ENCODE data around the gene ZSWIM5. TPM values are rescaled to one million over a fixed set of nuclear protein-coding genes. Genes with fewer than 3 reads are reported as not detected.
"Not testable (repeated sequence)": the region's sequence is repeated elsewhere in the genome, so short reads cannot be mapped to it uniquely, and the experiment has no call there.

The ZSWIM5 gene
- polyA plus RNA-seq, result under 1 TPM in 2 of 3 donors, not detected in 1; 0.16 to 0.17 TPM

- H3K4me3 Mint-ChIP-seq, result peak within 1 kb of the TSS; percentile 94 to 96 (median 95)
- H3K36me3 Mint-ChIP-seq, result no peaks in the 10 kb centered on the region
- peaks cover 22 to 30% of the 10 kb centered on the region in 2 donors for H3K4me1 Mint-ChIP-seq
- peak within 1 kb of the TSS; percentile 72 to 91 (median 88) for H3K27ac Mint-ChIP-seq
- peaks cover 1 to 10% (median 7%) of the 10 kb centered on the region in 3 donors for H3K27me3 Mint-ChIP-seq (ENCODE audit: low read depth in 3 of 3)
- H3K9me3 Mint-ChIP-seq, result no peaks in the 10 kb centered on the region
- peak; percentile 71 to 79 (median 72) for DNase-seq
These were observed at the start of gene ZSWIM5 for GRCh38 chr1:45205910-45206721. Gene ZSWIM5, minus strand, starts transcription at chr1:45206605. Its CDS starts 255 bp downstream, at chr1:45206350.

GRCh38 chr1:45254490-45254889, 48.1 kb upstream of the ZSWIM5 start:
- Mint-ChIP-seq H3K4me3 (no peak overlapping the region), H3K27me3 (ENCODE audit: low read depth in 3 of 3) (peaks cover 1 to 11% (median 6%) of the 10 kb centered on the region in 3 donors), H3K27ac (no peak overlapping the region), H3K36me3 (peaks cover 5 to 12% (median 8%) of the 10 kb centered on the region in 3 donors), H3K9me3 (peaks cover 9 to 24% (median 14%) of the 10 kb centered on the region in 6 donors), H3K4me1 (no peaks in the 10 kb centered on the region)
- no peak for DNase-seq

DNA sequence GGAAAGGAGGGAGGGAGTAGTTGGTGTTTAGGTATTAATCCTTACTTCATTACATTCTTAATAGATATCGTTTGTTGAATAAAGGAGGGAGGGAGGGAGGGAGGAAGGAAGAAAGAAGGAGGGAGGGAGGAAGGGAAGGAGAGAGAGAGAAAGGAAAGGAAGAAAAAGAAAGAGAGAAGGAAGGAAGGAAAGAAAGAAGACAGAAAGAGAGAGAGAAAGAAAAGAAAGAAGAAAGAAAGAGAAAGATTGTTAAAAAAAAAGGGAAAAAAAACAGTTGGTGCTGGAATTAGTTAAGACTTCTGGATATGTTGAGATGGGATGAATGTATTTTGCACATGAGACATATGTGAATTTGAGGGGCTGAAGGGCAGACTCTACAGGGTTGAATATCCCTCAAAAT, 44.1 kb upstream of the ZSWIM5 start:
- H3K27ac Mint-ChIP-seq, result no peak overlapping the region
- peaks cover 0 to 3% (median 0%) of the 10 kb centered on the region in 6 donors for H3K9me3 Mint-ChIP-seq
- no peaks in the 10 kb centered on the region for H3K4me1 Mint-ChIP-seq
- no peak overlapping the region for H3K4me3 Mint-ChIP-seq
- no peaks in the 10 kb centered on the region for H3K36me3 Mint-ChIP-seq
- peaks cover 0 to 11% (median 4%) of the 10 kb centered on the region in 3 donors for H3K27me3 Mint-ChIP-seq (ENCODE audit: low read depth in 3 of 3)
- DNase-seq, result no peak

- not testable (repeated sequence) for H3K27ac Mint-ChIP-seq; H3K9me3 Mint-ChIP-seq; DNase-seq; H3K36me3 Mint-ChIP-seq; H3K4me1 Mint-ChIP-seq; H3K27me3 Mint-ChIP-seq (ENCODE audit: low read depth in 3 of 3); H3K4me3 Mint-ChIP-seq
These were observed 41.6 kb upstream of the ZSWIM5 start for GRCh38 chr1:45248004-45248403.

DNA sequence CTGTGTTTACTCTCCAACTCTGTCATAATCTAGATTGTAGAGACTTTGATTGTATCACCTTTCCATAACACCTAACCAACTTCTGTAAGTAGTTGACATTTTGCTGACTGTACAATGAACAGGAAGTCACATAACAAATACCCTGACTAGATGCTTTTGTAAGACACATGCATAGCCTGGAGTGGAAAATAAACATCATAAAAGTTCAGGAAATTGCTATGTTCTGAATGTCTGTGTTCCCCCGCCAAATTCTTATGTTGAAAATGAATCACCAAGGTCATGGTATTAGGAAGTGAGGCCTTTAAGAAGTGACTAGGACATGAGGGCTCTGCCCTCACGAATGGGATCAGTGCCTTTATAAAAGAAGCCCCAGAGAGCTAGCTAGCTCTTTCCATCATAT, 40.4 kb upstream of the ZSWIM5 start:
- peaks cover 0 to 2% (median 0%) of the 10 kb centered on the region in 6 donors for H3K9me3 Mint-ChIP-seq
- peaks cover 0 to 3% (median 0%) of the 10 kb centered on the region in 3 donors for H3K36me3 Mint-ChIP-seq
- no peak for DNase-seq
- H3K4me3 Mint-ChIP-seq, result no peak overlapping the region
- no peaks in the 10 kb centered on the region for H3K4me1 Mint-ChIP-seq
- H3K27me3 Mint-ChIP-seq (ENCODE audit: low read depth in 3 of 3), result peaks cover 4 to 8% (median 7%) of the 10 kb centered on the region in 3 donors
- H3K27ac Mint-ChIP-seq, result no peak overlapping the region

GRCh38 chr1:45246359-45246758, 40.0 kb upstream of the ZSWIM5 start:
- H3K4me1 Mint-ChIP-seq; H3K27me3 Mint-ChIP-seq (ENCODE audit: low read depth in 3 of 3); H3K27ac Mint-ChIP-seq; DNase-seq; H3K36me3 Mint-ChIP-seq; H3K4me3 Mint-ChIP-seq; H3K9me3 Mint-ChIP-seq: not testable (repeated sequence)

DNA sequence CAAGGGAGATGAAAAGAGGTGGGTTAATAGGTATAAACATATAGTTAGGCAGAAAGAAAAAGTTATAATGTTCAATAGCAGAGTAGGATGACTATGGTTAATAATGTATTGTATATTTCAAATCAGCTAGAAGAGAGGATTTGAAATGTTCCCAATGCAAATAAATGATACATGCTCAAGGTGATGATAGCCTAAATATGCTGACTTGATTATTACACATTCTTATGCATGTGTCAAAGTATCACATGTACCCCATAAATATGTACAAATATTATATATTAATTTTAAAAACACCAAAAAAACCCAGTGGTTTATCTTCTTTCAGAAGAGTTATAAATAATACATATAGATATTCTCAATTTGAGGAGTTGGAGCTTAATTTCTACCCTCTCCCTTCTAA, 38.3 kb upstream of the ZSWIM5 start:
- H3K9me3 Mint-ChIP-seq, result peaks cover 0 to 4% (median 0%) of the 10 kb centered on the region in 6 donors
- no peaks in the 10 kb centered on the region for H3K4me1 Mint-ChIP-seq
- DNase-seq, result no peak
- H3K36me3 Mint-ChIP-seq, result peaks cover 0 to 5% (median 0%) of the 10 kb centered on the region in 3 donors
- H3K27ac Mint-ChIP-seq, result no peak overlapping the region
- peaks cover 3 to 7% (median 4%) of the 10 kb centered on the region in 3 donors for H3K27me3 Mint-ChIP-seq (ENCODE audit: low read depth in 3 of 3)
- no peak overlapping the region for H3K4me3 Mint-ChIP-seq

GRCh38 chr1:45243476-45244343, 37.3 kb upstream of the ZSWIM5 start:
- H3K36me3 Mint-ChIP-seq, result peaks cover 0 to 5% (median 0%) of the 10 kb centered on the region in 3 donors
- peaks cover 0 to 4% (median 0%) of the 10 kb centered on the region in 6 donors for H3K9me3 Mint-ChIP-seq
- H3K27ac Mint-ChIP-seq, result no peak overlapping the region
- peaks cover 3 to 7% (median 4%) of the 10 kb centered on the region in 3 donors for H3K27me3 Mint-ChIP-seq (ENCODE audit: low read depth in 3 of 3)
- DNase-seq, result no peak
- H3K4me3 Mint-ChIP-seq, result no peak overlapping the region
- no peaks in the 10 kb centered on the region for H3K4me1 Mint-ChIP-seq

- Mint-ChIP-seq H3K4me3 (no peak overlapping the region), H3K9me3 (peaks cover 0 to 2% (median 0%) of the 10 kb centered on the region in 6 donors), H3K4me1 (no peaks in the 10 kb centered on the region), H3K27ac (no peak overlapping the region), H3K27me3 (ENCODE audit: low read depth in 3 of 3) (peaks cover 4 to 10% (median 4%) of the 10 kb centered on the region in 3 donors), H3K36me3 (peaks cover 0 to 9% (median 0%) of the 10 kb centered on the region in 3 donors)
- DNase-seq, result no peak
These were observed 32.4 kb upstream of the ZSWIM5 start for GRCh38 chr1:45238846-45239245.

- DNase-seq, result no peak
- peaks cover 0 to 7% (median 2%) of the 10 kb centered on the region in 3 donors for H3K27me3 Mint-ChIP-seq (ENCODE audit: low read depth in 3 of 3)
- H3K27ac Mint-ChIP-seq, result no peak overlapping the region
- peaks cover 0 to 3% (median 0%) of the 10 kb centered on the region in 3 donors for H3K36me3 Mint-ChIP-seq
- no peak overlapping the region for H3K4me3 Mint-ChIP-seq
- H3K9me3 Mint-ChIP-seq, result peaks cover 0 to 2% (median 0%) of the 10 kb centered on the region in 6 donors
- no peaks in the 10 kb centered on the region for H3K4me1 Mint-ChIP-seq
These were observed 29.7 kb upstream of the ZSWIM5 start for GRCh38 chr1:45236136-45236535.

DNA sequence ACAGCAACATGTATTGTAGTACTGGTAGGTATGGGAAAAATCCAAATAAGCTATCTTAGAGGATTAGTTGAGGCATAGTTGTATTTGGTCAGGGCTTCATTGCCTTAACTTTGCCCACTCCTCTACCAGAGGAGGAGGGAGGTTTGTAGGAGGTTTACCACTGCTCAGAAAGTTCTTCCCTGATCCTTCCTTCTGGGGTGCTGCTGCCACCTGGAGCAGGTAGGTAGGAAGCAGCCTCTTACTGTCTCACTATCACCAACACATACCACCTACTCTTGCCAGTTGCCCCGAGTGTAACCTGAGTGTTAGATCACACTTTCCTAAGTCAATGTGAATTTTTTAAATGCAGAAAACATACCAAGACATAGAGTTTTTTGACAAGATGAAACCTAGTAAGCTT, 24.1 kb upstream of the ZSWIM5 start:
- Mint-ChIP-seq H3K9me3 (no peaks in the 10 kb centered on the region), H3K27me3 (ENCODE audit: low read depth in 3 of 3) (peaks cover 0 to 1% (median 0%) of the 10 kb centered on the region in 3 donors), H3K4me3 (no peak overlapping the region), H3K36me3 (peaks cover 0 to 3% (median 0%) of the 10 kb centered on the region in 3 donors), H3K4me1 (no peaks in the 10 kb centered on the region), H3K27ac (no peak overlapping the region)
- DNase-seq, result peak in 2 of 3 donors; percentile 3 to 9

GRCh38 chr1:45225598-45225997, 19.2 kb upstream of the ZSWIM5 start:
- no peaks in the 10 kb centered on the region for H3K4me1 Mint-ChIP-seq
- H3K27me3 Mint-ChIP-seq (ENCODE audit: low read depth in 3 of 3), result peaks cover 0 to 4% (median 2%) of the 10 kb centered on the region in 3 donors
- no peak overlapping the region for H3K27ac Mint-ChIP-seq
- H3K9me3 Mint-ChIP-seq, result no peaks in the 10 kb centered on the region
- no peak overlapping the region for H3K4me3 Mint-ChIP-seq
- H3K36me3 Mint-ChIP-seq, result no peaks in the 10 kb centered on the region
- DNase-seq, result no peak

DNA sequence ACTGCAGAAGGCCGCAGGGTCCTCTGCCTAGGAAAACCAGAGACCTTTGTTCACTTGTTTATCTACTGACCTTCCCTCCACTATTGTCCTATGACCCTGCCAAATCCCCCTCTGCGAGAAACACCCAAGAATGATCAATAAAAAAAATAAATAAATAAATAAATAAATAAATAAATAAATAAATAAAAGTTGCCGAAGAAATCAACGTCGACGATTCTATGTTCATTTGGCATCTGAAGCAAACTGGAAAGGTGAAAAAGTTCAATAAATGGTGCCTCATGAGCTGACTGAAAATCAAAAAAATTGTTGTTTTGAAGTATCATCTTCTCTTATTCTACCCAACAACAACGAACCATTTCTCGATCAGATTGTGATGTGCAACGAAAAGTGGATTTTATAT, 17.3 kb upstream of the ZSWIM5 start:
- H3K9me3 Mint-ChIP-seq; H3K4me1 Mint-ChIP-seq; H3K36me3 Mint-ChIP-seq; H3K27me3 Mint-ChIP-seq (ENCODE audit: low read depth in 3 of 3); DNase-seq; H3K4me3 Mint-ChIP-seq; H3K27ac Mint-ChIP-seq: not testable (repeated sequence)

DNA sequence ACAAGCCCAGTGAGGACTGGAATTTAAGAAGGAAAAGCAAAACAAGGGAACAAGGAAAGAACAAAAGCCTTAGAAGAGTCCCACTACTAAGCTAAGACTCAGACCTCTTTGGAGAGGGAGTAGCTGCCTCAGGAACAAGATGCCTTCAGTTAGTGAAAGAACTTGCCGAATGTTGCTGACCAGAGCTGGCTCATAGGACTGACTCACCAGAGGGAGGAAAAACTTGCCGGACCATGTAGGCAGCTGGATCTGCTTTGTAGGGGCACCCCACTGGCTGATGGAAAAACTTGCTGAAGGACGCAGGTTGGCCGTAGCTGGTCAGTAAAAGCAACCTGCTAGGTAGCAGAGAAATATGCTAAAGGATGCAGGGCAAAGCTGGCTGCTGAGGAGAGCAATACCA, 15.3 kb upstream of the ZSWIM5 start:
- no peaks in the 10 kb centered on the region for H3K9me3 Mint-ChIP-seq
- H3K27me3 Mint-ChIP-seq (ENCODE audit: low read depth in 3 of 3), result peaks cover 2 to 4% (median 2%) of the 10 kb centered on the region in 3 donors

More for the DNA sequence above, 15.3 kb upstream of the ZSWIM5 start:
- Mint-ChIP-seq H3K4me3 (no peak overlapping the region), H3K4me1 (no peaks in the 10 kb centered on the region), H3K27ac (no peak overlapping the region), H3K36me3 (no peaks in the 10 kb centered on the region)
- no peak for DNase-seq
